HG03521 (cell line): ENCODE measurements around the gene C16orf89.
"Not testable (repeated sequence)": the region's sequence is repeated elsewhere in the genome, so short reads cannot be mapped to it uniquely, and the experiment has no call there.

Source experiments
- ATAC-seq: cut with Tn5 transposase; IDR thresholded peaks from one replicate; pipeline ENCODE4 v1.9.1; 2021; ENCODE audit warnings: mild to moderate bottlenecking, moderate library complexity; ENCODE audit not compliant: unreplicated experiment

Gene C16orf89, protein sequence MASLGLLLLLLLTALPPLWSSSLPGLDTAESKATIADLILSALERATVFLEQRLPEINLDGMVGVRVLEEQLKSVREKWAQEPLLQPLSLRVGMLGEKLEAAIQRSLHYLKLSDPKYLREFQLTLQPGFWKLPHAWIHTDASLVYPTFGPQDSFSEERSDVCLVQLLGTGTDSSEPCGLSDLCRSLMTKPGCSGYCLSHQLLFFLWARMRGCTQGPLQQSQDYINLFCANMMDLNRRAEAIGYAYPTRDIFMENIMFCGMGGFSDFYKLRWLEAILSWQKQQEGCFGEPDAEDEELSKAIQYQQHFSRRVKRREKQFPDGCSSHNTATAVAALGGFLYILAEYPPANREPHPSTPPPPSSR

DNA sequence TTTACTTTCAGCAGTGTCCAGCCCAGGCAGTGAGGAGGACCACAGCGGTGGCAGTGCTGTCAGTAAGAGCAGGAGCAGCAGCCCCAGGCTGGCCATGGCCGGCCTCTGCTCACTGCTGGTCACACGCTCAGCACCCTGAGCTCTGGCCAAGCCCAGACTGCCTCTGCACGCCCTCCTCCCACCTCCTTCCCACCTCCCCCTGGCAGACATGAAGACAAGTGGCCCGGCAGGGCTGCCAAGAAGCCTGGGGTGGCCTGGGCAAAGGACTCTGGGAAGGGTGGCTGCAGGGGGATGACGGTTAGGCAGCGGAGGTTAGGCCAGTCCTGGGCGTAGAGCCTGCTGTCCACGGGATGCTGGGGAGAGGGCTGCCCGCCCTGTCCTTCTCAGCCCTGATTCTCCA is at the start of gene C16orf89:
C16orf89 (minus strand) TSS at position 144 of the 400 bp plus-strand sequence; CDS start at position 96, 48 bp downstream.
- no peak for ATAC-seq

DNA sequence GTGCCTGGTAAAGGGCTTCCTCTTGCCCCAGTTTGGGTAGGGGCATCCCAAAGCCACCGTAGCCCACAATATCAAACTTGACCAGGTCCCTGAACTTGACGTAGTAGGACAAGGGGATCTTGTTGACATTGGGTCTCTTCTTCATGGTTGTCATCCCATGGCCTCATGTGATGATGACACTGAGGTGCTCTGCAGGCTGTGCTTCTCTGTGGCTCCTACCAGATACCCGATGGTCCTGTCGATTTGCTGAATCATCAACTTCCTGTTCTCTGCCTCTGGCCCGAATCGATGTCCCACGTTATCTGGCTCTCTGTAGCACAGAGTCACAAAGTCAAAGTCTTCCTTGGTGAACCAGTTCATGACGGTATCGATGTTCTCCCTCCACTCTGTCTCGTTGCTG is 45.2 kb upstream of the C16orf89 start:
- ATAC-seq, result not testable (repeated sequence)

DNA sequence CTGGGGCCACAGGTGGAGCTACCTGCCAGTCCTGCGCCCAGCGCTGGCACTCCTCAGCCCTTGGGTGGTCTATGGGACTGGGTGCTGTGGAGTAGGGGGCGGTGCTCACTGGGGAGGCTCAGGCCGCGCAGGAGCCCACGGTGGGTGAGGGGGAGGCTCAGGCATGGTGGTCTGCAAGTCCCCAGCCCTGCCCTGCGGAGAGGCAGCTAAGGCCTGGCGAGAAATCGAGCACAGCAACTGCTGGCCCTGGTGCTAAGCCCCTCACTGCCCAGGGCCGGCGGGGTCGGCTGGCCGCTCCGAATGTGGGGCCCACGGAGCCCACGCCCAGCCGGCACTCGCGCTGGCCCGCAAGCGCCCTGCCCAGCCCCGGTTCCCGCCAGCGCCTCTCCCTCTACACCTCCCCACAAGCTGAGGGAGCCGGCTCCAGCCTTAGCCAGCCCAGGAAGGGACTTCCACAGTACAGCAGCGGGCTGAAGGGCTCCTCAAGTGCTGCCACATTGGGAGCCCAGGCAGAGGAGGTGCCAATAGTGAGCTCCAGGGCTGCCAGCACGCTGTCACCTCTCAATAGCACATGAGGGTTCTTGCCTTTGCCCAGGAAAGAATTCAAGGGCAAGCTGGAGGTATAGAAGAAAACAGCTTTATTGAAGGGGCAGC is 42.9 kb upstream of the C16orf89 start:
- ATAC-seq, result no peak

DNA sequence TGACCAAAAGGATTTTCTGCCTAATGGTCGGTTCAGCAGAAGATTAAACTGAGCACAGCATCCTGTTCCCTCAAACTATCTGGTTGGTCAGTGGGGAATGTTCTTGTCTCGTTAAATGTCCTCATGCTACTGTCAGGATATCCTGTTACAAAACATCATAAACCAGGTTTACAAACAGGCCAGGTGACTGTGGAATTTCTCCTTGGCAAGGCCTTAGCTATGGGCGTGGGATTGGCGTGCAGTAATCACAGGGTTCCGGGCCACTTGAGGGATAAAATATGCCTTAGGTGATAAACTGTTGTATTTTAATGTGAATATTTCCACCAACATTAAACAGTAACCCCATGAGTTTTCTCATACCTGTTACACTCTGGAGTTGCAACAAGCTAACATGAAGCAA is 39.3 kb upstream of the C16orf89 start:
- not testable (repeated sequence) for ATAC-seq

DNA sequence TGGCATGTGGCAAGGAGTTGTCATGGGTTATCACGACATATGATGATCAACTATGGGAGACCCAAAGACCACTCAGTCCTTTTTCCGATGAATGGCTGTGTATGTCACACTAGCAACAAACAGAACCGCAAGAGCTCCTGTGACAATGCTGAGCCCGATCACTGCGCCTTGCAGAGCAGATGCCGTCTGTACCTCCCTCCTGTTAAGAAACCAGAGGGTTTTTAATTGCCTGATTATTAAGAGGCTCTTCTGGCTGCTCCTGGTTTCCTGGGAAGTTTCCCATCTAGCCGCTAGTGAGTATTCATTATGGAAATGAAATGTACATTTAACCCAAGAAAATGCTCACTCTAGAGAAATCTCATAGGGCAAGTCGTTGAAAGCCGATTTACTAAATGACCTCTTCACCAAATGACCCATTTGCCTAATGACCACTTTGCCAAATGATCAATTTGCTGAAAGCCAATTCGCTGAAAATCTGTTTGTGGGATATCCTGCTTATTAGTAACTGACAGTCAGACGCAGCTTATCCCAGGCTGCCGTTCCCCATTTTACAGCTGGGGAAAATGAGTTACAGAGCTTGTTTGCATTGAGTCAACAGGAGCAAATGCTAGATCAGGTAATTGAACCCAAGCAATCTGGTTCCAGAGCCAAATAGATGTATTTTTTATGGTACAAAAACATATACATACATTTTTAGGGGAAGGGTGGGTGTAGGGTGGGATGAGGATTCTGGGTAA is 37.7 kb upstream of the C16orf89 start:
- ATAC-seq, result not testable (repeated sequence)

DNA sequence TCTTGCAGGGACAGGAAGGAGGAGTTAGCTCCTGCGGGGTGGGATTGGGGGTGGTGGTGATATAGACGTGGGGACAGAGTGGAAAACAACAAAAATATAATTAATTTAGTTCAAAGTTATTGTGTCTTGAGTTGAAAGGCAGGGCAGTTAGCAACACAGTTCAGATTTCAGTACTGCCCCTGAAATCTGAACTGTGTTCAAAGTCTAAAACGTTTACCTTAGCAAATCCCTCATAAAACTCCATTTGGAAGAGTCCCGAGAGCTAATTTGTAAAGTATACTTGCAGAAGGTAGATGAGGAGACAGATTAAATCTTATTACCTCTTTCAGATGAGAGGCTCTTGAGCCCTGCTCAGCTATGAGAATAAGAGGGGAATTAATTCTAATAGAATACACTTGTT is 33.4 kb upstream of the C16orf89 start:
- not testable (repeated sequence) for ATAC-seq

DNA sequence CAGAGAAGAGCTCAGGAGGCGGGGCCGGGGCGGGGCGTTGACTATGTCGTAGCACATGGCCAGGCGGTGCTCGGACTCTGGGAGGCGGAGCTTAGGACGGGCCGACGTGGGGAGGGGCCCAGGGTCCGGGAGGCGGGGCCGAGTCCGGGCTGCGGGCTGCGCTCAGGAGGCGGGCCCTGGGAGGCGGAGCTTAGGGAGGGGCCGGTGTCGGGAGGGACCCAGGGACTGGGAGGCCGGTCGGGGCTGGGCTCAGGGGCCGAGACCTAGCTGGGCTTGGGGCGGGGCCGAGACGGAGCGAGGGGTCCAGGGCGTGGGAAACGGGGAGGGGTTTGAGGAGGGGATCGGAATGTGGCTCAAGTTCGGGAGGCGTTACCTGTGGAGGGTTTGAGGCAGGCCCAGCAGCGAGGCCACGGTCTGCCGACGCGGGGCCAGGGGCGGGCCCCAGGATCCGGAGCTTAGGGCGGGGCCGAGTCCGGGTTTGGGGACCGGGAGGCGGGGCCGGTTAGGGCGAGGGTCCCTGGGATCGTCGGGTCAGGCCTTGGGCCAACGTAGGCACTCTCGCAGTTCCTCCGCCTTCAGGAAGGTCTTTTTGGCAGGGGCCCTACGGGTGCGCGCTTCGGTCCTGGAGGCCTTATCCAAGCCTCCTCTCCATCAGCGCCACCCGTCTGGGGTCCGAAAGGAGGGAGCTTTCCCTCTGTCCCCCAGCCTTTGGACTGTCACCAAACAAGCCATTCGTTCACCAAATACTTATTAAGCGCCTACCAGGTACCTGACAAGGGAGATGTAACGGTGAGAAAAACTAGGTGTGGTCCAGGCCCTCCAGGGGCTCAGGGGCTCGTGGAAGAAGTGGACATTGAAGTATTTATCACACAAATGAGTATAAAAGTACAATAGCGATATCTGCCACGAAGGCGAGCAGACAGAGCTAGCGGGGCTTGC is 32.7 kb upstream of the C16orf89 start:
- peak; percentile 65 for ATAC-seq

DNA sequence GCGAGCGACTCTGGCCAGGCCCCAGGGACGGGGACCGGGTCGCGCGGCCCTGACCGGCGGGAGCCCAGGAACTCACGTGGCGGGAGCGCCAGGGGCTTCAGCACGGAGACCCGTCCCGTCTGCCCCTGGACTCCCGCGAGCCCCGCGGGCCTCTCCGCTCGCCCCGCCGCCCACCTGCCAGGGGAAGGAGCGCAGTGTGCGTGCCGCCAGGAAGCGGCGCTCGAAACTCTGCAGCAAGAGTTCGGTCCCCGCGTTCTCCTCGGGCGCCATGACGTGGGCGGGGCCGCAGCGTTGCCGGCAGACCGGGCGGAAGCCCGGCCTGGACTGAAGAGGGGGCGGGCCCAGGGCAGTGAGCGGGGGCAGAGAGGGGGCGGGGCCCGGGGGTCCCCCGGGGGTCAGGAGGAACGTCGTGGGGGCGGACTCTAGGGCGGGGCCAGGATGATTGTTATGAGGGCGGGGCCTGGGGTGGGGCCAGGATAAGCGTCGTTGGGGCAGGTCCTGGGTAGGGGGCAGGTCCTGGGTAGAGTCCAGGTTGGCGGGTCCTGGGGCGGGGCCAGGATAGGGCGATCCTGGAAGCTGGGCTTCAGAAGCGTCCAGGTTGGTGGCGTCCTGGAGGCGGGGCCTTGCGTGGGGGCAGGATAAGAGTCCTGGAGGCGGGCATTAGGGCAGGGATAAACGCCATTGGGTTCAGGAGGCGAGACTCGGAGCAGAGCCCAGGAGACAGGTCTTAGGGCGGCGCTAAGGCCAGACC is 31.9 kb upstream of the C16orf89 start, which contains the start of gene EEF2KMT:
EEF2KMT (minus strand) TSS at position 326 of the 751 bp plus-strand sequence; CDS start at position 270, 56 bp downstream.
- ATAC-seq, result peak; percentile 96

DNA sequence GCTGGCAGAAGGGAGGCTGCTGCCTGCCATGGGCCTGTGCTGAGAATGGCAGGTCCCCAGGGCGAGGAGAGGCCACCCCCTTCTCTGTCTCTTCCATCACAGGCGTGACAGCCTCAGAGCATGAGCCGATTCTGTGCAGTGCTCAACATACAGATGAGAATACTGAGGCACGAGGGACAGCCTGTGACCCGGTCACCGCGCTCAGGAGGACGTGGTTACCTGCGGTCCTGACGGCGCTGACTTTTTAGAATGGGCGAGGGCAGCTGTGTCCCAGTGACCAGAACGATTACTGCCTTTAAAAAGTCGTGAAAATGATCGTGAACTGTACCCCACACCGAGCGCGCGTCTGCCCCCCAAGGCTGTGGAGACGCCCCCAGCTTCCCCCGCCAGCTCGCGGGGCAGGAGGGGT is 31.3 kb upstream of the C16orf89 start:
- ATAC-seq, result not testable (repeated sequence)

DNA sequence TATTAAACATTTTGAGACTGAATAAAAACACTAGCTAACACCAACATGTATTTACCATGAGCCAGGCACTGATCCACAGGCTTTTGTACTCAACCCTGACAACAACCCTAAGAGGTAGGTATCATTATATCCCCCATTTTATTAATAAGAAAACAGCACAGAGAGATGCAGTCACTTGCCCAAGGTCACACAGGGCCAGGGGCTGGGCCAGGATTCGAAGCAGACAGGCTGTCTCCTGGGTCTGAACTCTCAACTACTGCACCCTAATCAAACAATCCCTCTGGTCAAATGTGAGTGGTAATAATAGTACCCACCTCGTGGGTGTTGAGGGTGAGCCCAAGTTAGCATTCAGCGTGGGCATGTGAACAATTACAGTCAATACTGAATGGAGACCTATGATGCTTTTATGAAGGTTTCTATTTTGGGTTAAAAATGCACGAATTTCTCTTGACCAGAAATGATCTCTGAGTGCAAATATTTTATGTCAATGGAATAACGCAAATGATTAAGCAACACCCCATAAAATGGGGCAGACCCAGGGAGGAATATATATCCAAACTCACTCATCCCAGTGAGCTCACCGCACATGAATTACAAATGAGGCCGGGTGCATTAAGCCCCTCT is 30.8 kb upstream of the C16orf89 start:
- ATAC-seq, result not testable (repeated sequence)

DNA sequence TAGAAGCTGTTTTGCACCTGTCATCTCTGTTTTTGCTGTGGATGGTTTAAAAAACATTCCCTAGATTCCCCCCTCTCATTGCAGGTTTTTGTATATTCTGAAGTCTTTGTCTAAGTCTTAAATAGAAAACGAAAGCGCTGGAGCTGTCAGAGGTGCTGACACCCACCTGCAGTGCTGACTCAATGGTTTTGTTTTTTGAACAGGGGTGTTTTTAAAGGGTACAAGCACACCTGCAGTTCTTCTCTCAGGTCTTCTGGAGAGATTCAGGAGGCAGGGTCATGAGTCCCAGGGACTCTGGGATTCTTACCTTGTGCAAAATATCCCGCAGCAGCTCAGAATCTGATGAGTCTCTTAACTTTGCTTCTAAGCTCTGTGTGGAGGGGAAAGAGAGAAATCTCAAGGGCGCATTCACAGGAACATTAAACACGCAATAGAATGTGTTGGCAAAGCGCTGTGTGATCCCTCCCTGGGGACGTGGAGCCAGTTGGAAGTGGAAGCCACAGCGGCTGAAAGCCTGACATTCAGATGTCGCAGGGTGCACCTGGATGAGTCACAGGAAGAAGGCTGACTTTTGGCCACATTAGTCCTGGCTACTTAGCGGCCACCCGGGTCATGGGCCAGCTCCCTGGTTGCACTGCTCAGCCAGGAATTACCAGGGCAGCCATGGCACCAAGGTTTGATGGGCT is 29.5 kb upstream of the C16orf89 start:
- not testable (repeated sequence) for ATAC-seq

DNA sequence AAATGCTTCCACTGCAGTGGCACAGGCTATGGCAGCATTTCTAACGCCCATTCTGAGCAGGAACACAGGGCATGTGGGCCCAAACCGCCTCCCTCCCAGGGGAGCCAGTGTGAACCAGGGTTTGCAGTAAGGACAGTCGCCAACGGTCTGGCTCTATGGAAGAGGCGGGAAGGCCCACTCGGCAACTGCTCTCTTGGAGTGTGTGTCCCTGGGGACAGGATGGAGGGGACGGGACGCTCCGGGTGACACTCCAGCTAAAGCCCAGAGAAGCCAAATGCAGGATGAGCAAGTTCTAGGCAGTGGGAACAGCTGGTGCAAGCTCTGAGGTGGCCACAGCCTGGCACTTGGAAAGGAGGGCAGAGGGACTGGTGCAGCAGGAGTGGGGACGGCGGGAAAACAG is 28.0 kb upstream of the C16orf89 start:
- ATAC-seq, result not testable (repeated sequence)

DNA sequence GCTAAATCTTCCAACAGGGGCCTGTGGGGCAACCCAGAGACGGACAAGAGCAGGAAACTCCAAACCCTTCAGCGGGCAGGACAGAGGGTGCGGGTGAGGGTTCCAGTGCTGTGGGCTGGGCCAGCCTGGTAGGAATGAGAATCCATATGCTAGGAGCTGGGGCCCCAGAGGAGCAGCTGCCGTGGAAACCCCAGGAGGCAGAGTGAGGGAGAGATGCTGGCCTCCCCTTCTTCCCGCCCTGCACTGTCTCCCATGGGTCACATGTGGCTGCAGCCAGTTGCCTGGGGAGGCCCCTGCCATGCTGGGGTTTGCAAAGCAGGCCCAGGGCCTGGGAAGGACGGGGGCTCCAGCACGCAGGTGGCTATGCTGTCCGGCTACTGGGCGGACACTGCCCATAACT is 27.3 kb upstream of the C16orf89 start:
- not testable (repeated sequence) for ATAC-seq

DNA sequence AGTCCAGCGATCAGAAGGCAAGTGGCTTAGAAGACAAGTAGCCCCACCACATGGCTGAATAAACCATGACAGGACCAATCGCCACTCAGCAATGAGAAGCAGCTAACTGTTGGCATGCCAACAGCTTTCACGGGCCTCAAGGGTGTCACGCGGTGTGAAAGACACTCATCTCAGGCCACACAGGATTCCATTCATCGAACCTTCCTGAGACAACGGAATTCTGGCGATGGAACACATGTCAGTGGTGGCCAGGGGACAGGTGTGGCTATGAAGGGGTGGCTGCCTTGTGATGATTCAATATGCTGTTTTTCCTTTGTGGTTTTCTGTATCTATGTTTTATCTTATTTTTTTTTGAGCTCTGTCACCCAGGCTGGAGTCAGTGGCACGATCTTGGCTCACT is 24.8 kb upstream of the C16orf89 start:
- ATAC-seq, result not testable (repeated sequence)

DNA sequence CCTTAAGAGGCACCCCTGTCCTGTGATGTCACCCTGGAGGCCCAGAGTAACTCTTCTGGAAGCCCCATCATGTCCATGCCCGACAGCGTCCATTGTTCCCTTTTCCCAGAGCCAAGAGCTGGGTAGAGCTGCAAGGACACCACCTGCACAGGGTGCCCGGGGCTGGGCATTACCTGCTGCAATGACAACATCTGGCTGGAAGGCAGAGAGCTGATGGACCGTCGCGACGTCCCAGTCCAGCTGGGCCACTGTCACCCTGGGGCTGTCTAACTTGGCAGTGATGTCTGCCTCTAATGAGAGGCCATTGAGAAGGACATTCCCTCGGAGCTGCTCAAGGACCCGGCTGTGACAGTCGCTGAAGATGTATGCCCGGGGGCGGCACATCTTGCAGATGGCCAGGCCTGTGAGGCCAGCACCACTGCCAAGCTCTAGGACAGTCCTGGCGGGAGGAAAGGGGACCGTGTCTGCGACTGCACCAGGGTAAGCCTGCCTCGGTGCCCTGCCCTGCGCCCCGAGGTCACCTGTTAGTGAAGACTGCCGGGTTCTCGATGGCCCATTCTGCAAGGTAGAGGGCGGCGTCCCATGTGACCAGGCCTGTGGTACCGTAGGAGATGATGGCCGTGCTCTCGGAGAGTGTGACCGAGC is 24.3 kb upstream of the C16orf89 start:
- not testable (repeated sequence) for ATAC-seq

DNA sequence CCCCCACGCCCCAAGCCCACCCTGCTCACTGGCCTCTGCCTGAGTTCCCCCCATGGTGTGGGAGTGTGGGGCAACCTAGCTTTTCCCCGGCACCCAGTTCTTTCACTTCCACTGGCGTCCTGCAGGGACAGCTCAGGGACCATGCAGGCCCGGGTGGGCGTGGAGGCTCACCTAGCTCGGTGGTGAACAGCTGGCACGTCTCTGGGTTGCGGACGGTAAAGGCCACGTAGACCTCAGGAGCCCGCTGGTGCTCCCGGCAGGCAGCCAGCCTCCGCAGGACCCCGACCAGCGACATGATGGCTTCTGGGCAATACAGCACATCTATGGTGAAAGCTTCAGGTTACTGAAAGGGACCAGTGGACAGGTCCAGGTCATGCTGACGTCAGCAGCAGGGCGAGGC is 23.2 kb upstream of the C16orf89 start:
- ATAC-seq, result not testable (repeated sequence)

DNA sequence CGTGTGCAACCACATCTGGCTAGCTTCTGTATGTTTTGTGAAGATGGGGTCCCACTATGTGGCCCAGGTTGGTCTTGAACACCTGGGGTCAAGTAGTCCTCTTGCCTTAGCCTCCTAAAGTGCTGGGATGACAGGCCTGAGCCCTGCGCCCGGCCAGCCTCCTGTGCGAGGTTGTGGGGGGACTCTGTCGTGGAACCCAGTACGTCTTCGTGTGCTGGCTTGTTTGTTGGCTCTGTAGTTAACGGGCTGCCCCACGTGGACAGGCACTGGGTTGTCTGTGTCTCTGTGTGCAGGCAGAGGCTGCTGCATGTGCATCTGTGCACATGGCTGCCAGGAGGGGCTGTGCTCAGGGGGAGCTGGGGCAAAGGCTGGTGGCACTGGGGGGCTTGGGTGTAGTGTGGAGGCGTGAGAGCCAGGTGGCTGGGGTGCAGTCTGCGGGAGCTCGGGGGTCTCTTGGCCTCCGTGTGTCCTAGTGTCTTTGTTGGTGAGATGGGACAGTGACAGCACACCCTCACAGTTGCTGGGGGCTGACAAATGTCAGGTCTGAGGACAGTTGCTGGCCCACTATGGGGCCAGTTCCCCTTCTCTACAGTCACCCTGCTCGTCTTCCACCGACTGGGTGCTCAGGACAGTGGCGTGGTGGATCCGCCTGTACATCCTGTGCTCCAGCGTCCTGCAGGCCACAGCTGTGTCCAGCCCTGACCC is 22.5 kb upstream of the C16orf89 start:
- ATAC-seq, result not testable (repeated sequence)
